ENCODE measurements around the gene FKBP6. TPM values are rescaled to one million over a fixed set of nuclear protein-coding genes. Genes with fewer than 3 reads are reported as not detected.
"Not testable (repeated sequence)": the region's sequence is repeated elsewhere in the genome, so short reads cannot be mapped to it uniquely, and the experiment has no call there.

FKBP6 gene
- total RNA-seq, 1 experiment from 2014 or later = not detected

- ChIA-PET POLR2A (no interaction called here), CTCF (no interaction called here)
- intact Hi-C loops (cut with micrococcal nuclease; ENCODE audit: unreplicated experiment) = no loop called here
- Mint-ChIP-seq H3K4me3 (ENCODE audit: unreplicated experiment) (no peak overlapping the region), H3K27me3 (ENCODE audit: insufficient read depth, unreplicated experiment) (no peaks in the 10 kb centered on the region), H3K9me3 (ENCODE audit: unreplicated experiment) (no peaks in the 10 kb centered on the region), H3K4me1 (ENCODE audit: low read depth, unreplicated experiment) (peaks cover 7% of the 10 kb centered on the region), H3K36me3 (ENCODE audit: insufficient read depth, unreplicated experiment) (no peaks in the 10 kb centered on the region), H3K27ac (ENCODE audit: unreplicated experiment) (no peak overlapping the region)
- no peaks in the 10 kb centered on the region for H3K36me3 ChIP-seq (ENCODE audit: control insufficient read depth, insufficient read depth, low read length)
- DNase-seq = no peak
- no TSS peak for BruUV-seq (replicated peaks)
- no peaks in the 10 kb centered on the region for H3K27me3 ChIP-seq (replicated peaks; ENCODE audit: control insufficient read depth, insufficient read depth, low read length)
- no peaks in the 10 kb centered on the region; the same call in 1 of the 2 replicates for H3K4me1 ChIP-seq
- no peak overlapping the region for H3K4me3 ChIP-seq (ENCODE audit: low read depth, low read length)
- no peaks in the 10 kb centered on the region for H3K9me3 ChIP-seq
- no peak for TF ChIP-seq CTCF (IDR thresholded peaks at IDR 0.05; ENCODE audit: insufficient read depth in 1 of 2, low read depth in 1 of 2, low read length in 1 of 2, severe bottlenecking in 1 of 2, unreplicated experiment in 1 of 2)
These were observed 45.8 kb downstream of the FKBP6 start for GRCh38 chr7:73373741-73374140.

- intact Hi-C loops (cut with micrococcal nuclease; ENCODE audit: unreplicated experiment); H3K4me1 Mint-ChIP-seq (ENCODE audit: low read depth, unreplicated experiment); H3K9me3 Mint-ChIP-seq (ENCODE audit: unreplicated experiment); H3K4me1 ChIP-seq; H3K4me3 ChIP-seq (ENCODE audit: low read depth, low read length); DNase-seq; H3K36me3 ChIP-seq (ENCODE audit: control insufficient read depth, insufficient read depth, low read length); H3K4me3 Mint-ChIP-seq (ENCODE audit: unreplicated experiment); CTCF ChIA-PET; BruUV-seq (replicated peaks); H3K9me3 ChIP-seq; H3K27me3 Mint-ChIP-seq (ENCODE audit: insufficient read depth, unreplicated experiment); H3K27me3 ChIP-seq (replicated peaks; ENCODE audit: control insufficient read depth, insufficient read depth, low read length); POLR2A ChIA-PET; H3K36me3 Mint-ChIP-seq (ENCODE audit: insufficient read depth, unreplicated experiment); H3K27ac Mint-ChIP-seq (ENCODE audit: unreplicated experiment): not testable (repeated sequence)
These were observed 48.3 kb downstream of the FKBP6 start for GRCh38 chr7:73376262-73376661.

- Mint-ChIP-seq H3K4me3 (ENCODE audit: unreplicated experiment) (no peak overlapping the region), H3K9me3 (ENCODE audit: unreplicated experiment) (peaks cover 7% of the 10 kb centered on the region), H3K27me3 (ENCODE audit: insufficient read depth, unreplicated experiment) (peaks cover 4% of the 10 kb centered on the region), H3K27ac (ENCODE audit: unreplicated experiment) (no peak overlapping the region), H3K4me1 (ENCODE audit: low read depth, unreplicated experiment) (peaks cover 7% of the 10 kb centered on the region), H3K36me3 (ENCODE audit: insufficient read depth, unreplicated experiment) (no peaks in the 10 kb centered on the region)
- BruUV-seq (replicated peaks) = no TSS peak
- Histone ChIP-seq H3K4me3 (ENCODE audit: low read depth, low read length) (no peak overlapping the region), H3K9me3 (no peaks in the 10 kb centered on the region), H3K36me3 (ENCODE audit: control insufficient read depth, insufficient read depth, low read length) (no peaks in the 10 kb centered on the region), H3K27me3 (replicated peaks; ENCODE audit: control insufficient read depth, insufficient read depth, low read length) (no peaks in the 10 kb centered on the region), H3K4me1 (no peaks in the 10 kb centered on the region; the same call in 1 of the 2 replicates)
- TF ChIP-seq CTCF (IDR thresholded peaks at IDR 0.05; ENCODE audit: insufficient read depth in 1 of 2, low read depth in 1 of 2, low read length in 1 of 2, severe bottlenecking in 1 of 2, unreplicated experiment in 1 of 2) = no peak
- DNase-seq = no peak
- CTCF ChIA-PET = no interaction called here
- POLR2A ChIA-PET = no interaction called here
- intact Hi-C loops (cut with micrococcal nuclease; ENCODE audit: unreplicated experiment) = no loop called here
These were observed 48.9 kb downstream of the FKBP6 start for GRCh38 chr7:73376671-73377412.

GRCh38 chr7:73377413-73378200 is 49.6 kb downstream of the FKBP6 start:
- H3K9me3 ChIP-seq; H3K4me3 Mint-ChIP-seq (ENCODE audit: unreplicated experiment); H3K27ac Mint-ChIP-seq (ENCODE audit: unreplicated experiment); H3K36me3 ChIP-seq (ENCODE audit: control insufficient read depth, insufficient read depth, low read length); POLR2A ChIA-PET; BruUV-seq (replicated peaks); intact Hi-C loops (cut with micrococcal nuclease; ENCODE audit: unreplicated experiment); H3K27me3 ChIP-seq (replicated peaks; ENCODE audit: control insufficient read depth, insufficient read depth, low read length); H3K4me3 ChIP-seq (ENCODE audit: low read depth, low read length); H3K4me1 ChIP-seq; H3K9me3 Mint-ChIP-seq (ENCODE audit: unreplicated experiment); DNase-seq; CTCF ChIA-PET; H3K27me3 Mint-ChIP-seq (ENCODE audit: insufficient read depth, unreplicated experiment); H3K36me3 Mint-ChIP-seq (ENCODE audit: insufficient read depth, unreplicated experiment); H3K4me1 Mint-ChIP-seq (ENCODE audit: low read depth, unreplicated experiment): not testable (repeated sequence)
